ENCODE results near the gene WDHD1.
"Not testable (repeated sequence)": the region's sequence is repeated elsewhere in the genome, so short reads cannot be mapped to it uniquely, and the experiment has no call there.

The WDHD1 gene

DNA sequence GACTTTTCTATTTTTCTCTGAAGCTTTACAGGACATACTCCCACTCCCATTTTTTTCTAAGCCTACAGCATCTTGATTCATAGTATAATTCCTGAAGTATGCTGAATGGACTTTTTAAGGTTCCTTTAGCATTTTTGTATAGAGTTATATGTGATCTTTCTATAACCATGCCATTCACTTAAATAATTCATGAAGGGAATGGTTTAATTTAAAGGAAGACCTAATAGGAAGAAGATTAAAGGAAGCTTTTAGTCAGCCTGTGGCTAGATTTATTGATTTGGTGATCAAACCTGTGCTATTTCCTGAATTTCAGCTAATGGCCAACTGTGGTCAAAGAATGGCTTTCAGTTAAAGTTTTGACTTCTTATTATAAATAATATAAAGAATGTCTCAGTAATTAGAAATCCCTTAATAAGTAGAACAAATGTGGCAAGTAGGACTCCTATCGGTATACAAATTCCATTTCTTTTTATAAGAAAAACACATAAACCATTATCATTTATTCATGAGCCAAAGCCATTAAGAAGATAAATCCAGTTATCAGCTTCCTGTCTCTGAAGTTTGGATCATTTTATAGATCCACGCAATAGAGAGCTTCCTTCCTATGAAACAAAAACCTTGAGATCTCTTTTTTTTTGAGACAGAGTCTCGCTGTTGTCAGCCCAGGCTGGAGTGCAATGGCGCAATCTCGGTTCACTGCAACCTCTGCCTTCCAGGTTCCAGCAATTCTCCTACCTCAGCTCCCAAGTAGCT is 20.6 kb upstream of the WDHD1 start:
- no peak for DNase-seq

DNA sequence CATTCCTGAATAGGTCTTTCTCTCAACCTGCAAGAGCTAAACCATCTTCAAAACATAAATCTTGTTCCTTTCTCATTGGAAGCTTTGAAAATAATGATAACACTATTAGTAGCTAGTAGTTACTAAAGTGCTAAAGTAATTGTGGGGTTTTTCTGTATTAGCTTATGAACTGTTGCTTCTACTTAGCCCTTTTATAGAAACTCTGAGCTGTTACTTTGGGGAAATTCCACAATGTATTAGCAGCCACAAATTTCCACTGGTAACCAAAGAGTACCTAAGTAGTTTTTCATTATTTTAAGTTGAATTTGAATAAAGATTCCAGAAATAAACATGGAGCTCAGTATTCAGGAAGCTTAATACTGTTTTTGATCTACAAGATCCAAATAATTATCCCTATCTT is 18.2 kb upstream of the WDHD1 start:
- no peak for DNase-seq

- DNase-seq, result no peak
Measured at GRCh38 chr14:55043528-55043927, 16.6 kb upstream of the WDHD1 start.

GRCh38 chr14:55038708-55039107 is 11.8 kb upstream of the WDHD1 start:
- DNase-seq, result no peak

GRCh38 chr14:55037995-55038394 is 11.1 kb upstream of the WDHD1 start:
- not testable (repeated sequence) for DNase-seq

GRCh38 chr14:55031190-55031589 is 4.3 kb upstream of the WDHD1 start:
- no peak for DNase-seq

DNA sequence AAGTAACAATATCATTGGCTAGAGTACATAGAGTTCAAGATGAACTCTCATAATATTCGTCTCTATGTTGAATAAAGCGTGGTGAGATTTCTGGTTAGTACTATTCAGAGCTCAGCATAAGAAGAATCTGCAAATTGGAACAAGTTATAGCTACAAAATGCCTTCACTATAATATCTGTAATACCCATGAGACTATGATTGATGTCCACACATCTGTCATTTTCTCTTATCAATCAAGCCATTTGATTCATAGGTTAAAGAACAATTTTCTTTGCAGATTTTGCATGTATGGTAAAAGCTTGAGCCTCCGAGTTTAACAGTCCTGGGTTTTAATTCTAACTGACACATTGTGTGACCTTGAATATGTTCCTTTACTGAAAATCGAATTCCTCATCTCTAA is 1.6 kb upstream of the WDHD1 start:
- DNase-seq, result no peak

- DNase-seq, result no peak
Measured at GRCh38 chr14:55028066-55028465, 1.2 kb upstream of the WDHD1 start.

DNA sequence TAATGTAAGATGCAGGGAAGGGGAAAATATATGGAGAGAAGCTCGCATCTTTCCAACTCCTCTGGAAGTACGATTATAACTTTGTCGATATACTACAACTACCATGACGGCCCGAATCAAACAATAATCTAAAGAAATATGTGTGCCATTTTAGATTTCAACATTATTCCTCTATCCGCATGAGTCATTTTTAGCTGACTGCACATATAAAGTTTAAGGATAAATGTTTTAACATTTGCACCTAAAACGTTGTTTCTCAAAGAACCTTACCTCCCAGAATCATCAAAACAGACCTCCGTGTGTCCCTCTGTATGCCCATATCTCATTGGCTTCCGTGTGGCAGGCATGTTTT is 482 bp downstream of the WDHD1 start:
- no peak for DNase-seq

- DNase-seq, result no peak
Measured at GRCh38 chr14:55025948-55026347, 951 bp downstream of the WDHD1 start.

DNA sequence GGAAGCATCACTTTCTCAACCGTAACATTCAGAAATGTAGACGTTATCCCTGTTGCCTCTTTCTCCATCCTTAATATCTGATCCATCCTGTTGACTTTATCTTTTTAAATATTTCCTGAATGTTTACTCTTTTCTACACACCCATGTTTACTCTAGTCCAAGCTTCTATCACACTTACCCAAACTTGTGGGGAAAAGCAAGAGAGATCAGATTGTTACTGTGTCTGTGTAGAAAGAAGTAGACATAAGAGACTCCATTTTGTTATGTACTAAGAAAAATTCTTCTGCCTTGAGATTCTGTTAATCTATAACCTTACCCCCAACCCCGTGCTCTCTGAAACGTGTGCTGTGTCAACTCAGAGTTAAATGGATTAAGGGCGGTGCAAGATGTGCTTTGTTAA is 2.5 kb downstream of the WDHD1 start:
- DNase-seq, result not testable (repeated sequence)

- no peak for DNase-seq
Measured at GRCh38 chr14:55019968-55020554, 6.8 kb downstream of the WDHD1 start.

GRCh38 chr14:55015006-55015405 is 11.9 kb downstream of the WDHD1 start:
- no peak for DNase-seq

GRCh38 chr14:55005071-55005470 is 21.8 kb downstream of the WDHD1 start:
- no peak for DNase-seq

DNA sequence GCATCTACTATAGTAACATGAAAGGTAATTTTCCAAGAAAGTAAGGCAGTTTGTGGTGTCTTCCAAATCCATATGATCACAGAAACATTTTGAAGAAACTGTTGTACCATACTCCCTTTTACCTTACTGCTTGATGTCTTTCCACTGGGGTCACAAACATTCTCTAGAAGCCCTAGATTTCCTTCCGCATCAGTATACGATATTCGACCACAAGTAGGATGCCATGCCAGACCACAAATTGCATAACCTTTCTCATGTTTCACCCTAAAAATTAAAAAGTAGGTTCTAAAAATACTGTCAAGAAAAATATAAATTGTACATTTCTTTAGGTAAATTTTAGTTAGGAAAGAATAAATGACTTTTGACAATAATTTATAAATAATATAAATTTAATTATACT is 26.5 kb downstream of the WDHD1 start:
- peak in 1 of 2 donors; percentile 15 for DNase-seq

DNA sequence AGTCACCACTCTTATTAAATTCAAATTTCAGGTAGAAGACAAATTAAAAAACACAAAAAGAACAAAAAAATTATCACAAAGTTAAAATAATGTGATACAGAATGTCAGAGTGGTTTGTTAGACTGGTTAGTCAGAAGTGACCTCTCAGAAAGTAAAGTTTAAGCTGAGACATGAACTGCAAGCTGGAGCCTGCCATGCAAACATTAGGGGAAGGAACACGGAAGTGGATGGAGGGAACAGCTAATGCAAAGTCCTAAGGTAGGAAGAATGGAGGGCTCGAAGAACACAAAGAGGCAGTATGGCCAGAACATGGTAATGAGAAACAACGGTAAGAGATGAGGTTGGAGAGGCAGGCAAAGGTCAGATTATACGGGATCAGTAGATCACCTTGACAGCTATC is 41.7 kb downstream of the WDHD1 start:
- no peak for DNase-seq

DNA sequence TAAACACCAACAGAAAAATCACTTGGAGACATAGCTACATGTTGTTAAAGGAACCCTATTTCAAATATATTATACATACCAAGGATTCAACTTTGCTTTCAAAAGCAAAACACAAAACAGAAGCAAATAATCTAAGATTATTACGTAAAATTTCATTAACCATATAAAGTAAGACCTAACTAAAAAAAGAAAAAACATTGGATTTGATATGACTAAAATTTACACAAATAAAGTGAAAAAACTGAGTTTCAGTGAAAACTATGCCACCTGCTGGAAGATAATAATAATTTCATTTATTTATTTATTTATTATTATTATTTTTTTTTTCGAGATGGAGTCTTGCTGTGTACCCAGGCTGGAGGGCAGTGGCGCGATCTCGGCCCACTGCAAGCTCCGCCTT is 45.2 kb downstream of the WDHD1 start:
- DNase-seq, result peak in 1 of 2 donors; percentile 9

DNA sequence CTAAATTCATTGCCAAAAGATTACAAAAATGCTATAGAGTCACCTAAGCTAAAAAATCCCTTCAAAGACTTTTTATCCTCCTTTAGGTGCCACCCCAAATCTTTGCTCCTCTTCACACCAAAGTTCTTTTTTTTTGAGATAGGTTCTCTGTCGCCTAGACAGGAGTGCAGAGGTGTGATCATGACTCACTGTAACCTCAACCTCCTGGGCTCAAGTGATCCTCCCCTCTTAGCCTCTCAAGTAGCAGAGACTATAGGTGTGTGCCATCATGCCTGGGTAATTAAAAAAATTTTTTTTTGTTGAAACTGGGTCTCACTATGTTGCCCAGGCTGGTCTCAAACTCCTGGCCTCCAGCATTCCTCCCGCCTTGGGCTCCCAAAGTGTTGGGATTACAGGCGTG is 47.9 kb downstream of the WDHD1 start:
- no peak for DNase-seq

- DNase-seq, result no peak
Measured at GRCh38 chr14:54976316-54976715, 50.6 kb downstream of the WDHD1 start.

DNA sequence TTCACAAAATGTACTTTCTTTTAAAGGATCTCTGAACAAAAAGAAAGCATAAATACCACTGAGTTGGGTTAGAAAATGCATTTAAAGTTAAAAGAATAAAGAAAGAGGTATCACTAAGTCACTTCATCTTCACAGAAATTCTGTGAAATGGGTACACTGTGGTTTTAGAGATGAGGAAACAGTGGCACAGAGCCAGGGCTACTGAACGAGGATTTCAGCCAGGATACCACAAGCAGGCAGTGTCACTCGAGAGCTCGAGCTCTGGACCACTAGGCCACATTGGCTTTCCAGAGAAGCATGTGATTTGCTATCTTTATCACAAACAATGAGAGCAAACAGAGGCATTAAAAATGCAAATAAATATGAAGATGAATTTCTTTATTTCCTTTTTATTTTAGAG is 51.0 kb downstream of the WDHD1 start:
- DNase-seq, result peak in 1 of 2 donors; percentile 1

DNA sequence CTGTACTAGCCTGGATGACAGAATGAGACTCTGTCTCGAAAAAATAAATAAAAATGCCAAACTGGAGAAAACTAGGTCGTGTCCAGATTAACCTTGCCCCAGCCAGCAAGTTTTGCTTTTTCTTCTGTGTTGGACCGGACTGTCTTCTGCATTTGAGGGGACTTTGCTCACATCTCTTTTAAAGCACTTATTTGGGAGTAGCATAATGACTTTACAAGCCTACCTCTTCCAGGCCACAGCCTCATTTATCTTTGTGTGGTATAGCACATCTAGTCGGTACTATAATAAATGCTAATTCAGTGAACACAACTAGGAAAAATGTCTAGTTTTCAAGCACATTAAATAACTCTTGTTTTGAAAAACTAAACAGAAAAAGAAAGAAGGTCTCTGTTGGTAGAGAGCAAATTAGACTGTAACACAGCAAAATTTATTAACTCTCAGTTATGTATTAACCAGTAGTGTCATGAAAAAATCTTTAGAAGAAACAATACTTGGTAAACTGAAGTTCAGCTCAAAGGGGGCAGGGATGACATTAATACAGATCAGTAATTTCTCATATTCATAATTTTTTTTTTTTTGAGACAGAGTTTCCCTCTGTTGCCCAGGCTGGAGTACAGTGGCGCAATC is 52.0 kb downstream of the WDHD1 start:
- DNase-seq, result no peak

- DNase-seq, result no peak
Measured at GRCh38 chr14:54967496-54967895, 59.4 kb downstream of the WDHD1 start.

GRCh38 chr14:54955143-54955542 is 71.8 kb downstream of the WDHD1 start:
- DNase-seq, result no peak

- DNase-seq, result not testable (repeated sequence)
Measured at GRCh38 chr14:54953609-54954008, 73.3 kb downstream of the WDHD1 start.

GRCh38 chr14:54952803-54953202 is 74.1 kb downstream of the WDHD1 start:
- DNase-seq, result not testable (repeated sequence)

Measured in CD4-positive, alpha-beta T cell treated with Interleukin-4 for 1 hour (primary cell).